ENCODE measurements around the gene KCNJ14.

KCNJ14 gene

DNA sequence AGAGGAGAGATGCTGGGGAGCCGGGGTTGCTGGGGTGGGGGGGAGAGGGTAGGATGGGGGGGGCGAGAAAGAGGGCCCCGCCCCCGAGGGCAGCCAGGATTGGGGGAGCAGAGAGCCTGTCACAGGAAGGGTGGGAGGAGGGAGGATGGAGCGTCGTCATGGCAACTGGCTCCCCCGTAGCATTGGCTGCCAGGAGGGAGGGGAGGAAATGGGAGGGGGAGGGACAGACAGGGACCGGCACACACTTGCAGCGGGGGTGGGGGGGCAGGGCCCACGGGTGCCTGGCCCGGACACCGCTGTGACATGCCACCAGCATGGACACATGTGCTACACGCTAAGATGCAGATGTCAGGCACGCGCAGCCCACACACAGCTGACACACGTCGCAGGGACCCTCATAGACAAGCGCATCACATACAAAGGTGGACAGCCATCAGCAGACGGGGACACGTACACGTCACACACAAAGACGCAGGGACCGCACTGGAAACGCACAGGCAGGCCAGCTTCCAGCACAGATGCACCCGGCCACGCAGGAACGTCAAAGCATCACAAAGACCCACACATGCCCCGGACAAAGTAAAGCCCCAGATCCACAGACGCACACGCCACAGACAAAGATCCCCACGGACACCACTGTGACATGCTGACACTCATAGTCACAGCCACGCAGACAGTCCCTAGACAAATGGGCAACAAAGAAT is 56.6 kb downstream of the KCNJ14 start, which contains the start of gene LMTK3:
TSS of gene LMTK3 (minus strand) at position 36 of the 704 bp plus-strand sequence. CDS start 259 bp downstream, outside the sequence.
- no peak for TF ChIP-seq CTCF (IDR thresholded peaks at IDR 0.05; ENCODE audit: low read depth, low read length, missing control alignments)
- H3K4me3 ChIP-seq (ENCODE audit: low read depth, low read length) = peak within 1 kb of the TSS; percentile 20
- in situ Hi-C loops (cut with HindIII; ENCODE audit: low sequenced_read_pairs) = no loop called here
- DNase-seq (ENCODE audit: low read depth) = no peak

DNA sequence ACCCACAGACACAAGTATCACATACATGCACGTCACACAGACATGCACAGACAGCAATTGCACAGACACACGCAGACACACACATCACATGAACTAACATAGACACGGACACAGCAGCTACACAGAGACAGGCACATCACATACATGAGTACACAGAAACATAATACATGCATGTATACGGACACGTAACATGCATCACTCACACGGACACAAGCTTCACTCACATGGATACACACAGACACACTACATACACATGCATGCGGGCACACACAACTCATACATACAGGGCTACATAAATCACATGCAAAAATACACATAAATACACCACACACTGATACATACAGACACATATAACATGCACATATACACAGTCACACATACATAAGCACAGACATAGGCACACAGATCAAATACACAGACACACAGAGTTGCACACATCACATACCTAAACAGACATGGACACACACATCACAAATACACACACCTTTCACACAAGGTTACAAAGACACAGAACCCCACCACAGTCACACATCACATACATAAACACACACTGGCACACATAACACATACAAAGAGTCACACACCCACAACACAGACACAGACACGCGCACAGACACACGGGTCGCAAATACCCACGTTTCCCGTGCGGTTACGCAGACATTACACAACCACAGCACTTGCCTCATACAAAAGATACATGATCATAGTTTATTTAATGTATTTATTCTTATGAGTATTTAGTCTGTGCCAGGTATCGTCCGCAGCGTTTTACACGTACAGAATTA is 57.3 kb downstream of the KCNJ14 start:
- no peak for TF ChIP-seq CTCF (IDR thresholded peaks at IDR 0.05; ENCODE audit: low read depth, low read length, missing control alignments)
- in situ Hi-C loops (cut with HindIII; ENCODE audit: low sequenced_read_pairs) = no loop called here
- DNase-seq (ENCODE audit: low read depth) = no peak

GRCh38 chr19:48513289-48514122 is 58.1 kb downstream of the KCNJ14 start:
- in situ Hi-C loops (cut with HindIII; ENCODE audit: low sequenced_read_pairs) = no loop called here
- H3K4me3 ChIP-seq (ENCODE audit: low read depth, low read length) = peak overlapping the region; percentile 56
- DNase-seq (ENCODE audit: low read depth) = peak; percentile 12
- TF ChIP-seq CTCF (IDR thresholded peaks at IDR 0.05; ENCODE audit: low read depth, low read length, missing control alignments) = no peak

More for the DNA sequence above, 57.3 kb downstream of the KCNJ14 start:
- no peak overlapping the region for H3K4me3 ChIP-seq (ENCODE audit: low read depth, low read length)

GRCh38 chr19:48514123-48514458 is 58.7 kb downstream of the KCNJ14 start:
- no peak for TF ChIP-seq CTCF (IDR thresholded peaks at IDR 0.05; ENCODE audit: low read depth, low read length, missing control alignments)
- in situ Hi-C loops (cut with HindIII; ENCODE audit: low sequenced_read_pairs) = no loop called here
- peak overlapping the region; percentile 56 for H3K4me3 ChIP-seq (ENCODE audit: low read depth, low read length)
- DNase-seq (ENCODE audit: low read depth) = no peak

DNA sequence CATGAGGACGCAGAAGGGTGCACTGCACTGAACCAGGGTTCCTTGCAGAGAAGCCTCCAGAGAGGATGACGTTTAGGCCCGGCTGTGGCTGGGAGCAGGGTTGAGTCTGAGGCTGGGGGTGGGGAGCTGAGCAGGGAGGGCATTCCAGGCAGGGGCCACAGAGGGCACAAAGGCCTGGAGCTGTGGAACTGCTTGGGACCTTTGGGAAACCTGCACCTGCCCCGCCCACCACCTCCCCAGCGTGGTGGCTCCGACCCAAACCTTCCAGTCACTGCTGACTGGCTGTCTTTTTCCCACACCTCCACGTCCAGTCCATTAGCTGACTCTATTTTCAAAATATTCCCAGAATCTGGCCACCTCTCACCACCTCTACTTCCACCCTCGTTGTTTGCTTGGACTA is 61.2 kb downstream of the KCNJ14 start:
- no peak for TF ChIP-seq CTCF (IDR thresholded peaks at IDR 0.05; ENCODE audit: low read depth, low read length, missing control alignments)
- DNase-seq (ENCODE audit: low read depth) = no peak
- H3K4me3 ChIP-seq (ENCODE audit: low read depth, low read length) = no peak overlapping the region
- in situ Hi-C loops (cut with HindIII; ENCODE audit: low sequenced_read_pairs) = no loop called here
